NCI-H1092 treated with DMSO at 0.1 percent for 48 hours (cell line): ENCODE results near the gene RNASE11.
"Not testable (repeated sequence)": the region's sequence is repeated elsewhere in the genome, so short reads cannot be mapped to it uniquely, and the experiment has no call there.

Experiments used
- DNase-seq: peaks from one replicate; lab custom pipeline; 2025; lab: John Stamatoyannopoulos, UW

RNASE11 gene

GRCh38 chr14:20580242-20580641 is 7.6 kb downstream of the RNASE11 start:
- no peak for DNase-seq

- no peak for DNase-seq
Observed at GRCh38 chr14:20578784-20579502, 8.9 kb downstream of the RNASE11 start.

GRCh38 chr14:20578325-20578724 is 9.5 kb downstream of the RNASE11 start:
- DNase-seq = no peak

GRCh38 chr14:20572382-20572990 is 15.3 kb downstream of the RNASE11 start:
- DNase-seq = not testable (repeated sequence)

- DNase-seq = not testable (repeated sequence)
Observed at GRCh38 chr14:20570720-20571119, 17.1 kb downstream of the RNASE11 start.

GRCh38 chr14:20569865-20570264 is 17.9 kb downstream of the RNASE11 start:
- not testable (repeated sequence) for DNase-seq

GRCh38 chr14:20569066-20569465 is 18.7 kb downstream of the RNASE11 start:
- DNase-seq = no peak

GRCh38 chr14:20568393-20568792 is 19.4 kb downstream of the RNASE11 start:
- DNase-seq = no peak

- DNase-seq = not testable (repeated sequence)
Observed at GRCh38 chr14:20567199-20567598, 20.6 kb downstream of the RNASE11 start.

- DNase-seq = no peak
Observed at GRCh38 chr14:20564501-20564997, 23.3 kb downstream of the RNASE11 start.

- DNase-seq = no peak
Observed at GRCh38 chr14:20563971-20564370, 23.8 kb downstream of the RNASE11 start.

GRCh38 chr14:20560961-20561360 is 26.8 kb downstream of the RNASE11 start, which contains the start of gene RNASE9:
TSS of gene RNASE9 (minus strand) at chr14:20561047.
- DNase-seq = no peak

- no peak for DNase-seq
Observed at GRCh38 chr14:20559461-20559904, 28.3 kb downstream of the RNASE11 start.

- DNase-seq = no peak
Observed at GRCh38 chr14:20557212-20557542, 30.6 kb downstream of the RNASE11 start.

- DNase-seq = no peak
Observed at GRCh38 chr14:20556500-20557211, 31.1 kb downstream of the RNASE11 start.

GRCh38 chr14:20555845-20556244 is 32.0 kb downstream of the RNASE11 start:
- no peak for DNase-seq

GRCh38 chr14:20553024-20553423 is 34.8 kb downstream of the RNASE11 start:
- no peak for DNase-seq

- no peak for DNase-seq
Observed at GRCh38 chr14:20551606-20552005, 36.2 kb downstream of the RNASE11 start.

GRCh38 chr14:20550926-20551325 is 36.9 kb downstream of the RNASE11 start:
- DNase-seq = no peak

GRCh38 chr14:20548414-20549158 is 39.2 kb downstream of the RNASE11 start:
- DNase-seq = no peak

GRCh38 chr14:20546877-20547276 is 40.9 kb downstream of the RNASE11 start:
- no peak for DNase-seq

- no peak for DNase-seq
Observed at GRCh38 chr14:20539906-20540305, 47.9 kb downstream of the RNASE11 start.
